ENCODE data around the gene CTRL.
A peak's percentile ranks its signal among the peaks of the same experiment; 100 is the strongest.

CTRL gene

DNA sequence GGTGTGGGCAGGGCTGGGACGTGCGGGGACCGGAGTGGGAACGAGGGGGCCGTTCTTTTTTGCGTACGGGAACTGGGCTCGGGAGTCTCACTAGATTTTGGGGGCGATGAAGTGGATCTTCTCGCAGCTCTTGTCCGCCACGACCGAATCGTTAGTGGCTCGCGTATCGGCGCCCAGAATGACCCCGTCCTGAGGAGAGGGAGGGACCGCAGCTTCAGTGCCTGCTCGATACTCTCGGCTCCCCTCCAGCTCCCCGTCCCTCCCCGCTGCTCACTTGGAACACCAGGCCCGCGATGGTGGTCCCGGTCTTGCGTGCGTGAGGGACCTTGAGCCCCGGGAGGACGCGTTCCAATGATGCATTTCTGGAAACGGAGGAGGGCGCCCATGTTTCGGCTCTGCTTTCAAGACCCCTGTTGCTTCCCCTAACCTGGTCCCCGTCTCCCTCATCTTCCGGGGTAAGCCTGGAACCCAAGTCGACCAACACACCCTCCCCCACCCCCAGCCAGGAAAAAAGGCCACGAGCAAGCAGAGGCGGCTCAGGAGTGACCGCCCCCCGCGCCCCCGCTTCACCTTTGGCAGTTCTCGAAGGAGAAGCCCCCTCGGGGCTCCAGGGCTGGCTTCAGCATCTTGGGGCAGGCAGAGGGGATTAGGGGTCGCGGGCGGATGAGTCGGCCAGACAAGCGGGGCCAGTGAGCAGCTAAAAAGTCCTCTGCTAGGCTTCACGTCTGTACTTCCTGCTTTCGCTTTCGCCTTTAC is 4.6 kb upstream of the CTRL start, which contains the start of gene PSMB10:
Gene PSMB10, minus strand, starts transcription at position 727 of the 756 bp plus-strand sequence. Its CDS starts 101 bp downstream, at position 626.
- DNase-seq (ENCODE audit: insufficient read length, low spot score): no peak
- peak; percentile 89 for FAIRE-seq
- TF ChIP-seq POLR2AphosphoS5 (IDR thresholded peaks at IDR 0.05; ENCODE audit: low read depth, low read length) (peak; percentile 69), SPI1 (IDR thresholded peaks at IDR 0.05; ENCODE audit: low read depth, low read length) (no peak; the same call in 1 of the 2 replicates), PAX5 (IDR thresholded peaks at IDR 0.05; ENCODE audit: insufficient read depth, low read length, severe bottlenecking) (peak; percentile 6), TAF1 (IDR thresholded peaks at IDR 0.05; ENCODE audit: low read depth, low read length) (peak; percentile 37; the same call in 1 of the 2 replicates), POU2F2 (IDR thresholded peaks at IDR 0.05; ENCODE audit: low read depth, low read length) (peak; percentile 46; the same call in 1 of the 2 replicates), POLR2A (IDR thresholded peaks at IDR 0.05; ENCODE audit: low read depth, low read length) (peak; percentile 70)

DNA sequence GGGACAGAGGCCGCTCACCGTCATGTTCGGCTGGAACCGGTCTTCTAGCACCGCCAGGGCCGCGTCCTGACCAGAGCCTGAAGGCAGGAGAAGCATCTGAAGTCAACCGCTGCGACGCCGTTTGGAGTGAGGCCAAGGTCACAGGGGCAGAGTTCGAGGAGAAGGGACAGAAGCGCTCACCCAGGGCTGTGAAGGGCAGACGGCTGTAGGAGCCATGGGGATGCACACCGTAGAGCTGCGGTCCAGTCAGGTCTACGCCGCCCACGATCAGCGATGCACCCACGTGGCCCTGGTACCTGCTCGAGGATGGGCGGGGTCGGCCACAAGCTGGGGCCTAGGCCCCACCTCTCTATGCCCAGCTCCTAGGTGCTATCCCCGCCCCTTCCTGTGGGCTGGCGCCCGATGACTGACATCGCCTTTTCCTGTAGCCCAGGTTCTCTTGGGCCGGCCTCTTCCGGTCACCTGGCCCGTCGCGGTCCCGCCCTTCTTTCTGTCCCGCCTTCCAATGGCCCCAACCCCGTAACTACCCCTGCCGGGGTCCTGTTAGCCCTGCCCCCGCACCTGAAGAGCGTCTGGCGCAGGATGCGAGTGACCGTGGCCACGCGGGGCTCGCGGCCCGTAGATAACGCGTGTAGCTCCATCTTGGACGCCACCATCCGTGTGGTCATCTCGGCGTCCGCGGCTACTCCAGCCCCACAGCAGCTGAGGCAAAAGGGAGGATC is 3.9 kb upstream of the CTRL start:
- peak; percentile 65; the same call in 1 of the 2 replicates for TF ChIP-seq TAF1 (IDR thresholded peaks at IDR 0.05; ENCODE audit: low read depth, low read length)
- TF ChIP-seq SPI1 (IDR thresholded peaks at IDR 0.05; ENCODE audit: low read depth, low read length): no peak
- peak; percentile 78 for TF ChIP-seq POLR2A (IDR thresholded peaks at IDR 0.05; ENCODE audit: low read depth, low read length)
- peak; percentile 2 for TF ChIP-seq PAX5 (IDR thresholded peaks at IDR 0.05; ENCODE audit: insufficient read depth, low read length, severe bottlenecking)
- TF ChIP-seq POU2F2 (IDR thresholded peaks at IDR 0.05; ENCODE audit: low read depth, low read length): no peak
- TF ChIP-seq POLR2AphosphoS5 (IDR thresholded peaks at IDR 0.05; ENCODE audit: low read depth, low read length): peak; percentile 89
- DNase-seq (ENCODE audit: insufficient read length, low spot score) (peak; percentile 100), FAIRE-seq (peak; percentile 99)

DNA sequence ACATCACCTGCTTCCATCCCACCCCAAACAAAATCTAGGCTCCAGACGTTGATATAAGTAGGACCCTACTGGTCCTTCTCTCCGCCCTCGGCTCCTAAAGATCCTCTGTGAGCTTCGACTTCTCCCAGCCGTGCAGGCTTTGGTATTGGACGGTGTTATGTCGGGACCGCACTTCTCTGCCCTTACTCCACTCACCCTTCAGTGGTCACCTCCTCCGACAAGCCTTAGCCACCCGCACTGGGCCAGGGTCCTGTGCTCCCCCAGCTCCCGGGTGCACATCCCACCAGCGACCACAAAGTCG is 3.4 kb upstream of the CTRL start:
- TF ChIP-seq POLR2AphosphoS5 (IDR thresholded peaks at IDR 0.05; ENCODE audit: low read depth, low read length): no peak
- no peak for TF ChIP-seq POU2F2 (IDR thresholded peaks at IDR 0.05; ENCODE audit: low read depth, low read length)
- no peak for TF ChIP-seq TAF1 (IDR thresholded peaks at IDR 0.05; ENCODE audit: low read depth, low read length)
- no peak for TF ChIP-seq POLR2A (IDR thresholded peaks at IDR 0.05; ENCODE audit: low read depth, low read length)
- no peak for TF ChIP-seq SPI1 (IDR thresholded peaks at IDR 0.05; ENCODE audit: low read depth, low read length)
- no peak for TF ChIP-seq PAX5 (IDR thresholded peaks at IDR 0.05; ENCODE audit: insufficient read depth, low read length, severe bottlenecking)
- FAIRE-seq (no peak), DNase-seq (ENCODE audit: insufficient read length, low spot score) (no peak)

DNA sequence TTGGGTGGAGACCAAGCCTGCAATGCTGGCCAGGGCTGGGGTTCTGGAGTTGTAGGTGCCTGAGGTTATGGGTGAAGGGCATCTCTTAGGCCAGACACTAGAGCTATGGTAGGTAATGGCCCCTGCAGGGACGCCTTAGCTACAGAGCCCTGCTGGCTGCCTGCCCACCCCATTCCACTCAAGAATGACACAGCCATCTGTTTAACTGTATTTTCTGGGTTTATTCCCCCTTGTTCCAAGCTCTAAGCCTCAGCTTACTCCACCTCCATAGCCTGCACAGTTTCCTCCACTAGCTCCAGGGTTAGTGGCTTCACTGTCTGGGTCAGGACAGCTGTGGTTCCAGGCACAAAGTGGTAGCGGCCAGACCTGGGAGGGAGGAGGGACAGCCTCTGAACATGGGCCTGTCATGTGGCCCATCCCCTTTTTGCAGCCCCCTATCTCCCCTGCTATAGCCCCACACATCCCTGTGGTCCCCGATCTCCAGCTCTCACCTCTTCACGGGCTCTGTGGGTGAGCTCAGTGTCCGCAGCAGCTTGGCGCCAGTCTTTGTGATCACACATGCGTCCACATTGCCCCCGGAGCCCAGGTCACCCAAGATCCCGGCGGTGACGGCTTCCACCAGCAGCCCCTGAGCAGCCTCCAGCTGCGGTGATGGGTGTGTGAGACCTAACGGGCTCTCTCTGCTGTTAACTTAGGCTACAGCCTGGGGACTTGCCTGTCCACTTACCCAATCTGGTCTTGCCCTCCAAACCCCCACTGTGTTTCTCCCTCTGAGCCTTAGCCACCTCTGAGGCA is 2.8 kb upstream of the CTRL start:
- FAIRE-seq (no peak), DNase-seq (ENCODE audit: insufficient read length, low spot score) (no peak)
- TF ChIP-seq POLR2AphosphoS5 (IDR thresholded peaks at IDR 0.05; ENCODE audit: low read depth, low read length): peak; percentile 43; the same call in 1 of the 2 replicates
- no peak for TF ChIP-seq POU2F2 (IDR thresholded peaks at IDR 0.05; ENCODE audit: low read depth, low read length)

DNA sequence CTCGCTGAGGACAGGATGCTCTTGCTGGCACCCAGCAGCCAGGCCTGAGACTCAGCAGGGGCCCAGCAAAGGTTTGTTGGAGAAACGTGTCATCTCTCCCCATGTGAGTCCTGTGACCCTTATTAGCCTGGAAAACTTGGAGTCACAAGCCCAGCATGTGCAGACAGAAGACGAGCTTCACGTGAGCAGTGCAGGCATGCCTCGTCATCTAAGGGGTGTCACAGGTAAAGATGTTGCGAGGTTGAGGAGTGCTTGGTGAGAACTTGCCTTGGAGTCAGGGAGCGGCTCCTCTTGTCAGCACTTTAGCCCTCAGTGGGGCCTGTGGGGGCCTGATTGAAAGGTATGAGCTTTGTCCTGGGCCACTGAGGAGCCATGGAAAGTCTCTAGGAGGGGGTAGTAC is 2.1 kb upstream of the CTRL start:
- no peak for FAIRE-seq
- no peak; the same call in 1 of the 2 replicates for TF ChIP-seq POLR2A (IDR thresholded peaks at IDR 0.05; ENCODE audit: low read depth, low read length)
- TF ChIP-seq POU2F2 (IDR thresholded peaks at IDR 0.05; ENCODE audit: low read depth, low read length): no peak
- TF ChIP-seq PAX5 (IDR thresholded peaks at IDR 0.05; ENCODE audit: insufficient read depth, low read length, severe bottlenecking): no peak
- TF ChIP-seq TAF1 (IDR thresholded peaks at IDR 0.05; ENCODE audit: low read depth, low read length): no peak
- TF ChIP-seq POLR2AphosphoS5 (IDR thresholded peaks at IDR 0.05; ENCODE audit: low read depth, low read length): no peak; the same call in 1 of the 2 replicates
- no peak for TF ChIP-seq SPI1 (IDR thresholded peaks at IDR 0.05; ENCODE audit: low read depth, low read length)
- no peak for DNase-seq (ENCODE audit: insufficient read length, low spot score)

DNA sequence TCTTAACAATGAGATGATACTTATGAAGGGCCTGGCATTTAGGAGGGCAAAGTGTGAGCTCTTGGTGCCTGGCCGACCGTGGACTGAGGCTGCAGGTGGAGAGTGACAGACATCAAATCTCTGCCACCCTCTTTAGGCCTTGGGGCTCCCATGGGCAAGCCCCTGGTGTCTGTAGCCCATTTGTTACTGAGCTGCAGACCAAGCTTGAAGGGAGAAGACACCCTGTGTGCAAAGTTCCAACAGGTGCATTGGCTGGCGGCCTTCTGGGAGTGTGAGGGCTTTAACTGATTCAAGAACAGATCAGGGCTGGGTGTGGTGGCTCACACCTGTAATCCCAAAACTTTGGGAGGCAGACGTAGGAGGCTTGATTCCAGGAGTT is 789 bp upstream of the CTRL start:
- no peak for FAIRE-seq
- TF ChIP-seq PAX5 (IDR thresholded peaks at IDR 0.05; ENCODE audit: insufficient read depth, low read length, severe bottlenecking): no peak
- TF ChIP-seq SPI1 (IDR thresholded peaks at IDR 0.05; ENCODE audit: low read depth, low read length): no peak
- no peak for TF ChIP-seq TAF1 (IDR thresholded peaks at IDR 0.05; ENCODE audit: low read depth, low read length)
- TF ChIP-seq POLR2A (IDR thresholded peaks at IDR 0.05; ENCODE audit: low read depth, low read length): no peak
- TF ChIP-seq POLR2AphosphoS5 (IDR thresholded peaks at IDR 0.05; ENCODE audit: low read depth, low read length): no peak
- TF ChIP-seq POU2F2 (IDR thresholded peaks at IDR 0.05; ENCODE audit: low read depth, low read length): no peak
- no peak for DNase-seq (ENCODE audit: insufficient read length, low spot score)

DNA sequence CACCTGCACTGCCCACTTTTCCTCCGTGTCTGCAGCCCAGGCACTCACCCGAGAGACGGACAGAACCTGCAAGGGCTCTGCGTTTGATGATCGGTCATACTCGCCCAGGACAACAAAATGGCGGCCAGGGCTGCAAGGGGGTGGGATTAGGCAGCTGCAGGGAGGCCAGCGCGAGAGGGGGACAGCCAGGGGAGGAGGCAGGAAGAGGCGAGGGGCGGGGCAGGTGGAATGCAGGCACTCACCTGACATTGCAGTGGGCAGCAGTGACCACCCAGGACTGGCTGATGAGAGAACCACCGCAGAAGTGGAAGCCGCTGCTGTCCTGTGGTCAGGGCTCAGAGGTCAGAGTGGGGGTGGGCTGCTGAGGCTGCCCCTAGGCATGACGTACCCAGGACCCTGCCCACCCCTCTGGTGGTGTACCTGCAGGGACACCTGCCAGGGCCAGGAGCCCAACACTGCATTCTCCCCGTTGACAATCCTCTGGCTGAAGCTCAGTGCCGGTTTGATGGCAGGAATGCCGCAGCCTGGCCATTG is 917 bp downstream of the CTRL start:
- no peak for FAIRE-seq
- no peak for DNase-seq (ENCODE audit: insufficient read length, low spot score)
- TF ChIP-seq SPI1 (IDR thresholded peaks at IDR 0.05; ENCODE audit: low read depth, low read length): no peak
- no peak for TF ChIP-seq TAF1 (IDR thresholded peaks at IDR 0.05; ENCODE audit: low read depth, low read length)
- no peak for TF ChIP-seq POU2F2 (IDR thresholded peaks at IDR 0.05; ENCODE audit: low read depth, low read length)
- TF ChIP-seq PAX5 (IDR thresholded peaks at IDR 0.05; ENCODE audit: insufficient read depth, low read length, severe bottlenecking): no peak
- no peak; the same call in 1 of the 2 replicates for TF ChIP-seq POLR2AphosphoS5 (IDR thresholded peaks at IDR 0.05; ENCODE audit: low read depth, low read length)
- no peak for TF ChIP-seq POLR2A (IDR thresholded peaks at IDR 0.05; ENCODE audit: low read depth, low read length)

DNA sequence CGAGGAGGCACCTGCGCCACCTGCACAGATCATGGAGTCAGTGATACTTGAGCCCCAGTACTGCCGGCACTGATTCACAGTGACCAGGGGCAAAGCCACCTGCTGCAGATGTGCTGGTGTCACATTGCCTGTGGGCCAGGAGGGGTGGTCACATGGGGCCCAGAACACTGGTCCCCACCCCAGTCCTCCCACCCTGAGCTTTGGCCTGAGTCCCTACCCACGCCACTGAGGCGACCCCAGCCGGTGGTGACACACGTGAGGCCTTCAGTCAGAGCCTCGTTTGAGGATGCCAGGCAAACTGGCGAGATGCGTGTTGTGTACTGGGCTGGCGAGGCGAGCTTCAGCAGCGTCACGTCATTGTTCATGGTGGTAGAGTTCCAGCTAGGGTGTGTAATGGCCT is 1.5 kb downstream of the CTRL start:
- FAIRE-seq (no peak), DNase-seq (ENCODE audit: insufficient read length, low spot score) (no peak)
- TF ChIP-seq POLR2AphosphoS5 (IDR thresholded peaks at IDR 0.05; ENCODE audit: low read depth, low read length): no peak
- no peak for TF ChIP-seq SPI1 (IDR thresholded peaks at IDR 0.05; ENCODE audit: low read depth, low read length)
- no peak for TF ChIP-seq TAF1 (IDR thresholded peaks at IDR 0.05; ENCODE audit: low read depth, low read length)
- TF ChIP-seq POLR2A (IDR thresholded peaks at IDR 0.05; ENCODE audit: low read depth, low read length): no peak
- TF ChIP-seq PAX5 (IDR thresholded peaks at IDR 0.05; ENCODE audit: insufficient read depth, low read length, severe bottlenecking): no peak
- TF ChIP-seq POU2F2 (IDR thresholded peaks at IDR 0.05; ENCODE audit: low read depth, low read length): no peak
